HG03066 (cell line): Measurements from ENCODE around the gene PAOX.
"Not testable (repeated sequence)": the region's sequence is repeated elsewhere in the genome, so short reads cannot be mapped to it uniquely, and the experiment has no call there.

Experiments
- ATAC-seq: cut with Tn5 transposase; IDR thresholded peaks from one replicate; pipeline ENCODE4 v1.9.1; 2021; ENCODE audit warnings: low read depth; ENCODE audit not compliant: unreplicated experiment

Gene PAOX

DNA sequence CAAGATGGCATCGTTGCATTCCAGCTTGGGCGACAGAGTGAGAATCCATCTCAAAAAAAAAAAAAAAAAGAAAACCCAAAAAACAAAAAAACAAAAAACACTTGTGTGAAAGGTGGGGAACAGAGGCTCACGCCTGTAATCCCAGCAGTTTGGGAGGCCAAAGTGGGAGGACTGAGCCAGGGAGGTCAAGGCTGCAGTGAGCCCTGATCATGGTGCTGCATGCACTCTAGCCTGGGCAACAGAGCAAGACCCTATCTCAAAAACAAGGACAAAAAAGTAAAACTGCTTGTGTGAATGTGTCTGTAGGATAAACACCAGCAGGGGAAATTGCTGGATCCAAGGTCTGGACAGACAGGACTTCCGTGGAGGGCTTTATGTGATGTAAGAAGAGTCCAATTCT lies 4.5 kb downstream of the PAOX start:
- no peak for ATAC-seq

DNA sequence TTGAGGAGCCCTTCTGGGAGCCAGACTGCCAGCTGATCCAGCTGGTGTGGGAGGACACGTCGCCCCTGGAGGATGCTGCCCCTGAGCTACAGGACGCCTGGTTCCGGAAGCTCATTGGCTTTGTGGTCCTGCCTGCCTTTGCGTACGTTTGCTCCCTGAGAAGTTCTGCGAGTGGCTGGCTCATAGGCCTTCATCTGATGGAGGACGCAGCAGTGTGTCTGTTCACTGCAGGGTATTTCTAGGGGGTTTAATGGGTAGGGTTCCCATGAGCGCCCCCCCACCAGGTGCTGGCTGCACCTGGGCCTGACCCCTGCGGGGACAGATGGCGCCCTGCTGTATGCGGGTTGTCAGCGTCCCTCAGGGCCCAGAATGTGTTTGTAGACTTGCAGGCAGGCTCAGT lies 5.0 kb downstream of the PAOX start:
- ATAC-seq: no peak

DNA sequence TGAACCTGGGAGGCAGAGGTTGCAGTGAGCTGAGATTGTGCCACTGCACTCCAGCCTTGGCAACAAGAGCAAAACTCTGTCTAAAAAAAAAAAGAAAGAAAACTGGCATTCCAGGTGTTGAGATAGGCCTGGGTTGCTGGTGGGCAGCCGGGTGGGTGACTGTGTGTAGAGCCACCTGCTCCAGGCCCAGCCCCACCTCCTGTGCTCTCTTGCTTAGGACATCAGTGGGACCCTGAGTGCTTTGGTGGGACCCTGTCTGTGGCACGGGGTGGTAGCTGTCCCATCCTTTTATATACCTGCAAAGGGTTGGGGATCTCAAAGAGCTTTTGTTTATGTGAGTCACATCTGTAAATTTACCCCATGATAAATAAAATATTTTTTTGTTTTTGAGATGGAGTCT lies 6.2 kb downstream of the PAOX start:
- no peak for ATAC-seq

DNA sequence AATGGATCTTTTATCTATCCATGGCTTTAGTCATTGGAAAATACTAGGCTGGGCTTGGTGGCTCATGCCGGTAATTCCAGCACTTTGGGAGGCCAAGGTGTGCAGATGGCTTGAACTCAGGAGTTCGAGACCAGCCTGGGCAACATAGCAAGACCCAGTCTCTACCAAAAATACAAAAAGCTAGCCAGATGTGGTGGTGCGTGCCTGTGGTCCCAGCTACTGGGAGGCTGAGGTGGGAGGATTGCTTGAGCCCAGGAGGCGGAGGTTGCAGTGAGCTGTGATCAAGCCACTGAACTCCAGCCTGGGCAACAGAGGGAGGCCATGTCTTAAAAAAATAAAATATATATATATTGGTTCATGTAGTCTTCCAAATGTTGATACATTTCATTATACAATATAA lies 7.9 kb downstream of the PAOX start:
- not testable (repeated sequence) for ATAC-seq

DNA sequence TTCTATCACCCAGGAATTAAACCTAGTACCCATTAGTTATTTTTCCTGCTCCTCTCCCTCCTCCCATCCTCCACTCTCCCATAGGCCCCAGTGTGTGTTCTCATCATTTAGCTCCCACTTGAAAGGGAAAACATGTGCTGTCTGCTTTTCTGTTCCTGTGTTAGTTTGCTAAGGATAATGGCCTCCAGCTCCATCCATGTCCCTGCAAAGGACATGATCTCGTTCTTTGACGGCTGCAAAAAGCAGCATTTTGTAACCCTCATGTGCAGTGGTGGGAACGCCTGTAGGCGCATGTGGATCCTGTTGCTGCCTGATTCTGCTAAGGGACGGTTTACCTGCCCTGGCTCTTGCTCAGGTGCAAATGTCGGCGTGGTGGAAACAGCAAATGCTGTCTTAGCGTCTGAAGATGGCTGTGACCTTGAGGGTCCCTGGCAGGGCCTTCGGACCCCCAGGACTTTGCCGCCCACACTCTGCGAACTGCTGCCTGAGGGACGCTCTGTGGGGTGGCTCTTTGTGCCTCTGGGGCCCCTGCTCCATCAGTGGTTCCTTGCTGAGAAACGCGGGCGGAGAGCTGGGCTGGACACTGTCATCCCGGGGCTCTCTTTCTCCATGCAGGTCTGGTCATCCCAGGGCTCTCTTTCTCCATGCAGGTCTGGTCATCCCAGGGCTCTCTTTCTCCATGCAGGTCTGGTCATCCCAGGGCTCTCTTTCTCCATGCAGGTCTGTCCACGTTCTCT lies 9.3 kb downstream of the PAOX start:
- no peak for ATAC-seq

DNA sequence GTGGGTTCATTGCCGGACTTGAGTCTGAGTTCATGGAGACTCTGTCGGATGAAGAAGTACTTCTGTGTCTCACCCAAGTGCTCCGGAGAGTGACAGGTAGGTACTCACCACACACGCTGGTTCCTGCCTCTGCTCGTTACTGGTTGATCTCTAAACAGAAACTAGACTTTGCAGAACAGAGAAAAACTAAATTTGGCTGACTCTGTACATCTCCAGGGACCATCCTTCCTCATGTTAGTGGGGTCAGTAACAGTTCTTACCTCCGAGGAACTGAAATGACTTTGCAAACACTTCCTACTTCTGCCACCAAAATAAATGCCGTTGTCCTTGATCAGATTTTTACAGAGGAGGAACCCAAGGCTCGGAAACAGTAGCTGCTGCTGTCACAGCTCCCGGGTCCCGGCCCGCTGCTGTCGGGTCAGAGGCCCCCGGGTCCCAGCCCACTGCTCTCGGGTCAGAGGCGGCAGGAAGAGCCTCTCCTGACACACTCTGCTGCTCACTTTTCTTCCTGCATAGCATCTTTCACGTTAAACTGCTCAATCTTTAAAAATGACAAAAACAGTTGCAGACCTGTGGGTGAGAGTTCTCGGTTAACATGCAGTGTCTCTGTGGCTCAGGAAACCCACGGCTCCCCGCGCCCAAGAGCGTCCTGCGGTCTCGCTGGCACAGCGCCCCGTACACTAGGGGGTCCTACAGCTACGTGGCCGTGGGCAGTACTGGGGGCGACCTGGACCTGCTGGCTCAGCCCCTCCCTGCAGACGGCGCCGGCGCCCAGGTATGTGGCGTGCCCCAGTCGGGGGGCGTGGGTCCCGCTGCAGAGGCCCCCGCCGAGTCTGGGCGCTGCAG lies 10.1 kb downstream of the PAOX start:
- peak; percentile 73 for ATAC-seq

DNA sequence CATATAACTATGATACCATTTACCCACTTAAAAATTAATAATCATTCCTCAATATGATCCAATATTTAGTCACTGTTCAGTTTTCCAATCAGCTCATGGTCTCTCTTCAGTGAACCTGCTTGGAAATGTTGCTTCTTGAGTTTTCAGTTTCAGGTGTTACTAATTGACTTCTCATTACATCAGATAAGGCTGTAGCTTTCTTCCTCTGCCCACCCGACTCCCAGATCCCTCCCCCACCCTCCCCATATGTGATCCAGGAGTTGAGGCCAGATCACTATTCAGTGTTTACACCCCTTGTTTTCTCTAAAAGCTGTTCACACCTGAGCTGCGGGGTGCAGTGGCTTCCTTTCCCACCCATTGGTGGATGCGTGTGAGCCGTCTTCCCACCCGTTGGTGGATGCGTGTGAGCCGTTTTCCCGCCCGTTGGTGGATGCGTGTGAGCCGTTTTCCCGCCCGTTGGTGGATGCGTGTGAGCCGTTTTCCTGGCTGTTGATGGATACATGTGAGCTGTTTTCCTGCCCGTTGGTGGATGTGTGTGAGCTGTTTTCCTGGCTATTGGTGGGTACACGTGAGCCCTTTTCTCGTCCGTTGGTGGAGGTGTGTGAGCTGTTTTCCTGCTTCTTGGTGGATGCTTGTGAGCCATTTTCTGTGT lies 11.7 kb downstream of the PAOX start:
- ATAC-seq: no peak

DNA sequence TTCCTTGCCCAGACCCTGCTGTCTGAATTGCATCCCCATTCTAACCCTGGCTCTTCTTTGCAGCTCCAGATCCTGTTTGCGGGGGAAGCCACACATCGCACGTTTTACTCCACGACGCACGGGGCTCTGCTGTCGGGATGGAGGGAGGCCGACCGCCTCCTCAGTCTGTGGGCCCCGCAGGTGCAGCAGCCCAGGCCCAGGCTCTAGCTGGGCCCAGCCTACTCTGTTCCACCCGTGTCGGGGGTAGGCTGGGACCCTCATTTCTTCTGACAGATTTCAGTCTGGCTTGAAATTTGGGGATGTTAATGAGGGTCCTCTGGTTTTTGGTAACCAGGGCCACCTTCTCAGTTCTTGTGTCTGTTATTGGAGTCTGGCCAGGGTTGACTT lies 12.2 kb downstream of the PAOX start:
- no peak for ATAC-seq

DNA sequence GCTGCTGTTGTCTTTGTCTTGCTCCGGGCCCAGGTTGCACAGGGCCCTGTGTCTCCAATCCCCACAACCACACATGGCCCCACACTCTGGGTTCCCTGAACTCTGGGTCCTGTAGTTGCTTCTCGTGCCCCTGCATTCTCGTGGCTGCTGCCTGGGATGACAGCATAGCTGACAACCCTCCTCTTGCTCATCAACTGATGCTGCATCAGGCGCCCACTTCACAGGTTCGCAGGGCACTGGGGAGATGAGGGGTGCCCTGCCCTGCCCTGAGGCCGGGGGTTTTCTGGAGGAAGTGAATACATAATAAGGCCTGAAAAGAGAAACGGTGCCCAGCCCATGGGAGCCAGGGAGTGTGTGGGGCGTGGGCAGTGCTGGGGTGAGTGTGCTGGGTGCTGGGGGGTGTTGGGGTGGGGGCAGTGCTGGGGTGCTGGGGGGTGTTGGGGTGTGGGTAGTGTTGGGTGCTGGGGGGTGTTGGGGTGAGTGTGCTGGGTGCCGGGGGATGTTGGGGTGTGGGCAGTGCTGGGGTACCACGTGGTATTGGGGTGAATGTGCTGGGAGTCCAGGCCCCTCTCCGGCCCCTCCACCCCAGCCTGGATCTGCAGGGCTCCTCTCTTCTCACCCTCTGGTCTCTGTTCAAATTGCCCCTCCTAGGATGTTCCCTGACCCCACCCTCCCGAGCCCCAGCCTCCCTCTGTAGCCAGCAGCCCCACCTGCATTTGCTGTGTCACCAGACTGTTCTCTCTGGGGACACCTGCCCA lies 12.9 kb downstream of the PAOX start:
- no peak for ATAC-seq

DNA sequence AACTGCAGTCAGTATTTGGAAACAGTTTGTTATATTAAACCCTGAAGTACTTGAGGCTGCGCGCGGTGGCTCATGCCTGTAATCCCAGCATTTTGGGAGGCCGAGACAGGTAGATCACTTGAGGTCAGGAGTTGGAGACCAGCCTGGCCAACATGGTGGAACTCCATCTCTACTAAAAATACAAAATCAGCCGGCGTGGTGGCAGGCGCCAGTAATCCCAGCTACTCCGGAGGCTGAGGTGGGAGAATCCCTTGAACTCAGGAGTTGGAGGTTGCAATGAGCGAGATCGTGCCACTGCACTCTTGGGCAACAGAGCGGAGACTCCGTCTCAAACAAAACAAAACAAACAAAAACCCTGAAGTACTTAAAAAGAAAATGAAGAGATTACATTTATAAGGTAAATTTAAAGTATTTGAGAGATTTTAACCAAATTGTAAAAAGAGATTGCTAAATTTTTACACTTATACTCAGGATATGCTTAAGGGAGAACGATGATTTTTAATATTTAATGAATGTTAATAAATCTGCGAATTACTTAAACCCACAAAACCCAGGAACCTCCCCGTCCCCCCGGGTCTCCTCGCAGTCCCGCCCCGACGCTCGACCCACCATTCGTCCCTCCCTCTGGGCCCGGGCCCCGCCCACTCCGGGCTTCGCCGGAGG lies 14.5 kb downstream of the PAOX start:
- no peak for ATAC-seq

DNA sequence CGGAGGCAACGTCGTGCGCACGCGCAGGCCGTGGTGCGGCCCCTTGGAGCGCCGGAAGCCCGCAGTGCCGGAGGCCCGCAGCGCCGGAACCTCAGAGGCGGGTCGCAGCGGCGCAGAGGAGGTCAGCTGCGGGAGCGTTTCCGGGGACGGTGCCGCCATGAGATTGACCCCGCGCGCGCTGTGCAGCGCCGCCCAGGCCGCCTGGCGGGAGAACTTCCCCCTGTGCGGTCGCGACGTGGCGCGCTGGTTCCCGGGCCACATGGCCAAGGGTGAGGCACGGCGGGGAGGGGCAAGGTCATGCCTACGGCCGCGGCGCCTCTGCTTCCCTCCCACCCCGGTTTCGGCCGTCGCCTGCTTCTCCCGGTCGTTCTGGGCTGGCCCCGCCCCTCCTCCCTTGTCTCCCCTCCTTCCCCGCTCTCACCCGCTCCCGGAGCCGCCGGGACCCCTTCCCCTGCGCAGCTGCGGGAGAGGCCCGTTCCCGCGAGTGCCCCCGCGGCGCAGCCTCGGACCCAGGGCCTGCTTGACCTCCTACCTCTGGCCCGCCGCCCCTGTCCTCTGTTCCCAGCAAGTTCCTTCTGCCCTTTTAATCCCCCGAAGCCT lies 15.1 kb downstream of the PAOX start, which contains the start of gene MTG1:
Gene MTG1 (plus strand): TSS at position 94 of the 600 bp plus-strand sequence. CDS start 64 bp downstream, at position 158.
- ATAC-seq: peak; percentile 55

DNA sequence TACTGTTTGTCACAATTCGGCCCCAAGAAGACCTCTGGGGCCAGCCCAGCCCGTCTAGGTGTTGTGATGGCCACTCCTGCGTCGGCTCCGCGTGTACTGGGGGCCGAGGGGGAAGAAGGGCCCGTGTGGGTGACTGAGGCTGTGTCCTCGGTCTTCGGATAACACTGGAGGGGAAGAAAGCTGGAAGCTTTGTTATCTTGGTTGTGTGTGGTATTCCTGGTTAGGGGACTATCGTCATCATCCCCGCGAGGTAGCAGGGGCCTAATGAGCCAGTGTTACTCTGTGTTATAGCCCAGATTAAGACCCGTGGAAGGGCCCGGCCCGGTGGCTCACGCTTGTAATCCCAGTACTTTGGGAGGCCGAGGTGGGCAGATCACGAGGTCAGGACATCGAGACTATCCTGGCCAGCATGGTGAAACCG lies 15.7 kb downstream of the PAOX start:
- ATAC-seq: no peak

DNA sequence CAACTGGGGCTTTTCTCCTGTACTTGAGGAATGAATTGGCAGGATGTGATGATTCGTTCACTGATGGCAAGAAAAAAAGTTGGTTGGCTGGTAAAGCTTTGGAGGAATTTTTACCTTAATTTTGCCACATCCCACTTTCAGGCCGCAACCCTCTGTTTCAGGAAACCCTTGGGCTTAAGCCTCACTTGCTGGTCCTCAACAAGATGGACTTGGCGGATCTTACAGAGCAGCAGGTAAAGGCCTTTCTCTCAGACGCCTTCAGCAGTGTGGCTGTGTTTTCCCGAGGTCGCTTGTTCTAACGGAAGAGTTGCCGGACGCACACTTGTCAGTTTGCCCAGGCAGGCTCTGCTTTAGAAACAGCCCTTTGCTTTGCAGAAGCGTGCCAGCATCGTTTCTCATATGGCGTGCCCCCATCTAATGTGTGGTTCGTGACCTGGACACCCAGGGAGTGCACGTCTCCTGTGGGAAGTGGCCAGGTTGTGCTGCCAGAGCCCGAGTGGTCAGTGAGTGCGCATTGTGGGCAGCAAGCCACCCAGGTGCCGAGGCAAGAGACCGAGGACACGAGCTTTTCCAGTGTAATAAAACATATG lies 17.1 kb downstream of the PAOX start:
- ATAC-seq: no peak

DNA sequence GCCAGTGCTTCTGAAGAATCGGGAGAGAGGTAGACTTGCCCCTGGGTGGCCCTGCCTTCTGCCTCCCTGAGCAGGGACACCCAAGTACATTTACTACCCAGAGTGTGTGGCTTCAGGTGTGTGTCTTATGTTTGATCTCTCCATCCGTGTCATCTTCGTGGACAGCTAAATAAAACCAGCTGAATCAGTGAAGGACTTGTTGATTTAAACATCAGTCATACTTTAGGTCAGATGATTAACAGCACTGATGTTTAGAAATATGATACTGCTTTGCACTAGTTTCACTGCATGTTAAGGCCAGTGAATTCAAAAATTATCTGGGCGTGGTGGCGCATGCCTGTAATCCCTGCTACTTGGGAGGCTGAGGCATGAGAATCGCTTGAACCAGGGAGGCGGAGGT lies 18.9 kb downstream of the PAOX start:
- ATAC-seq: no peak

DNA sequence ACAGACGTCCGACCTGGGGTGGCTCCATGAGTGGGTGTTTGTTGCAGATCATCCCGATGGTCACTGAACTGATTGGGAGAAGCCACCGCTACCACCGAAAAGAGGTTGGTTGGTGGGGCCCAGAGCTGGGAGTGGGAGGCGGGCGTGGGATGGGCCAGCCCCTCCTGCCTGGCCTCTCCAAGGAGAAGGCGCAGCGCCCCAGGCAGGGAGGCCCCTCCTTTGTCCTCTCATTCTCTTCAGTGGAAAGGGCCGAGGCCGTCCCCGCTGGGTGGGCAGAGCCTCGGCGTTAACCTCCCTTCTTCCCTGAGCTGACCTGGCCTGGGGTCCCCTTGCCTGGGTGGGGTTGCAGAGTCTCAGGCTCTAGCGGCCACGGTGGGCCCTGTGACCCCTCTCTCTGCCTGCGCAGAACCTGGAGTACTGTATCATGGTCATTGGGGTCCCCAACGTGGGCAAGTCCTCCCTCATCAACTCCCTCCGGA lies 20.1 kb downstream of the PAOX start:
- no peak for ATAC-seq

DNA sequence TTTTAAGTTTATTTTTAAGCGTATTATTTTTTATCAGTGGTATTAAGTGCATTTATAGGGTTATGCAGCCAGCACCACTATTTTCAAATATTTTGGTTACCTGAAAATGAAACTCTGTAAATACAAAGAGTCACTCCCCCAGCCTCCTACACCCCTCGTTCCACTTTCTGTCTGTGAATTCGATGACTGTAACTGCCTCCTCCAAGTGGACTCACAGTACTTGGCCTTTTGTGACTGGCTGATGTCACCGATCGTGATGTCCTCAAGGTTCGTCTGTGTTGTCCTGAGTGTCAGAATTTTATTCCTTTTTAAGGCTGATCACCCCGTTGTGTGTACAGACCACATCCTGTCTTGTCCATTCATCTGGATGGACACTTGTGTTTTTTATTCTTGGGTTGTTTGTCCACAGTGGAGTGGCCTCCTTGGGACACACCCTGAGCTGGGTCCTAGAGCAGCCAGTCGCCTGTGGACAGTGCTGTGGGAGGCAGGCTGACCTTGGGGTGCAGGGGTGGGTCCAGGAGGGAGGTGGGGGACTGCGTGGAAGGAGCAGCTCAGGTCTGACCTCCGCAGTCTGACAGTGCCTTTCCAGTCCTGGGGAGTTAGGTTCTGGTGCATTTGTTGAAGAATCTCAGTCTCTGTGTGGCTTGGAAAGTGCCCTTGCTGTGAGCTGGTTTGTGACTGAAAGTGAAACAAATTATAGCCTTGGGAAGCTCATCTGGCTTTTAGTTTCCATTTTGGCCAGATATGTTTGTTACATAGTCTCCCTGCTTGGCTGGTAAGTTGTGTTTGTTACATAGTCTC lies 21.8 kb downstream of the PAOX start:
- ATAC-seq: peak; percentile 69

DNA sequence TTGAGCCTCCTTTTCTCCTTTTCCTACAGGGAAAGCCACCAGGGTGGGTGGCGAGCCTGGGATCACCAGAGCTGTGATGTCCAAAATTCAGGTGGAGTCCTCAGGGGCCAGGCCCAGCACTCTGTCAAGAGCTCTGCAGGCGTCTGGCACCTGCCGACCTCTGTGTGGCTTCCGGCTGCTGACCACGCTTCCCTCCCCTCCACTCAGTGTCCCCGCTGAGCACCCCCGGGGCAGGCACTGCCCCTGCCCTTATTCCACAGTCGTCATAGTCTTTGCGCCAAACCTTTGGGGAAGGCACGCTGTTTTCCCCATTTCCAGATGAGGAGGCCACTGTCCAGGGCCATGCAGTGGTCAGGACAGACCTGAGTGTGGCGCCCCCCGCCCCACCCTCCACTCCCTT lies 22.4 kb downstream of the PAOX start:
- ATAC-seq: peak; percentile 2

DNA sequence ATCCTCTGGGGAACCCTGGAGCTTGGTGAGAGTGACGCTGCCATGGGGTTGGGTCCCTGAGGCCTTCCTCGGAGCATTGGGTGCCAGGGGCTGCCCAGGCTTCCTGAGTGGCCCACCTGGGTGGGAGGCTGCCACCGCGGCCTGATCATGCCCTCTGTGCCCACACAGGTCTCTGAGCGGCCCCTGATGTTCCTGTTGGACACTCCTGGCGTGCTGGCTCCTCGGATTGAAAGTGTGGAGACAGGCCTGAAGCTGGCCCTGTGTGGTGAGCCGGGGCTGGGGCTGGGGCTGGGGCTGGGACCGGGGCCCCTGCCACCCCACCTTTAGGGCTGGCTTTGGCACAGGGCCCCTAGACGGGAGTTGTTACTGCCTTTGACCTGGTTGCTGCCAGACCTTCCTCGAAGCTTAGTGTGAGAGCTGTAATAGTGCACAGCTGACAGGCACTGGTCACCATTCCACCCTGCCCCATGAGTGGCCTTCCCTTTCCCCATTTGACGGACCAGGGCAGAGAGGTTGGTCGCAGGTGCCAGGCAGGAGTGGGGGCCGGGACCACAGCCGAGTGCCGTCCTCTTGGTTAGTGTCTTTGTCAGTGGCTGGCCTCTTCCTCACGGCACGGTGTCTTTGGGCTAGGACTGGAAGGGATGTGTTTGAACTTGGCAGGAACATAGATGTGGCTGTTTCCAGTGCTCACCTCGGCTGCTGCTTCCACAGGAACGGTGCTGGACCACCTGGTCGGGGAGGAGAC lies 23.1 kb downstream of the PAOX start:
- ATAC-seq: no peak
